ENCODE results near the gene VPS13D.
"Not testable (repeated sequence)": the region's sequence is repeated elsewhere in the genome, so short reads cannot be mapped to it uniquely, and the experiment has no call there.

VPS13D gene

DNA sequence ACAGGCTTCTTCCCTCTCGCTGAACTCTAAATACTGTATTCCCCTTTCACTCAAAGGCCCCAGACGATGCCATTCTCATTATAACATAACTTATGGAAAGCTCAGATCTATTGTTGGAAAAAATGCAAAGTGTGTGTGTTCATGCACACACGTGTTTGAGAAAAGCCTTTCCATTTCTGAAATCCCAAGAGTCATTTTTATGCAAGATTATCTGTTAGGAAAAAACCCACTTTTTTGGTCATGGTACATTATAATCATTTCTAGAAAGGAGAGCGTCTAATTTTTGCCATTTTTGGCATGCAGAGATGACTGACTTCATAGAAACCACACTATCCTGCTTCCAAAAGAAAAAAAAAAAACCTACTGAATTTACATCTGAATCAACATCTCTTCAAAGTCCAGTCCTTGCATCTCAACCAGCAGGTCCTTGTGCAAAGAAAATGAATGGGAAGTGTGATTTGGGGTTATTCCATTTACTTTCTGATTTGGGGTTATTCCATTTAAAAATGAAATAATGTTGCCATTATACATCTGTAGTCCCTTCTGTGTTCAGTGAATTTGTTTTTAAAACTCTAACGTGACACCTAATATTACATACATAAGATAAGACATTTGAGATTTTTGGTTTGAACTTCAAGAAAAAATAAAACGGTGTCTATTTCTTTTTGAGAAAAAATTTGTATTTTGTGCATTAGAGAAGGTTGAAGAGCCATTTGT lies 237.9 kb downstream of the VPS13D start:
- Histone ChIP-seq H4K5ac (ENCODE audit: low read length) (no peak overlapping the region), H3K27me3 (ENCODE audit: insufficient read depth, low read length, poor library complexity) (no peaks in the 10 kb centered on the region), H3K56ac (ENCODE audit: low read length) (no peak overlapping the region), H3K79me2 (ENCODE audit: control insufficient read depth, insufficient read depth, low read length) (no peaks in the 10 kb centered on the region), H3K23ac (ENCODE audit: low read length) (no peak overlapping the region), H3K4me1 (ENCODE audit: control insufficient read depth, low read depth, low read length) (no peaks in the 10 kb centered on the region), H3K36me3 (ENCODE audit: control insufficient read depth, insufficient read depth, low read length) (no peaks in the 10 kb centered on the region), H2BK120ac (ENCODE audit: low read depth, low read length) (no peak overlapping the region), H3K9ac (ENCODE audit: low read length) (no peak overlapping the region), H3K18ac (ENCODE audit: low read length) (no peak overlapping the region), H3K27ac (ENCODE audit: low read depth, low read length) (no peak overlapping the region), H3K4me2 (ENCODE audit: low read length) (no peak overlapping the region), H2BK15ac (replicated peaks; ENCODE audit: low read depth) (no peak overlapping the region), H3K4ac (ENCODE audit: low read depth, low read length) (no peak overlapping the region), H4K8ac (ENCODE audit: low read depth, low read length) (no peak overlapping the region), H3K79me1 (ENCODE audit: low read length) (no peaks in the 10 kb centered on the region), H2AK5ac (ENCODE audit: low read length) (no peak overlapping the region), H2BK5ac (ENCODE audit: low read length) (no peak overlapping the region), H3K4me3 (ENCODE audit: low read length) (no peak overlapping the region)
- WGBS (ENCODE audit: extremely low coverage, insufficient coverage, low lambda C conversion rate): no CpG with 5 or more reads among the region's 6 CpGs
- DNase-seq: no peak

DNA sequence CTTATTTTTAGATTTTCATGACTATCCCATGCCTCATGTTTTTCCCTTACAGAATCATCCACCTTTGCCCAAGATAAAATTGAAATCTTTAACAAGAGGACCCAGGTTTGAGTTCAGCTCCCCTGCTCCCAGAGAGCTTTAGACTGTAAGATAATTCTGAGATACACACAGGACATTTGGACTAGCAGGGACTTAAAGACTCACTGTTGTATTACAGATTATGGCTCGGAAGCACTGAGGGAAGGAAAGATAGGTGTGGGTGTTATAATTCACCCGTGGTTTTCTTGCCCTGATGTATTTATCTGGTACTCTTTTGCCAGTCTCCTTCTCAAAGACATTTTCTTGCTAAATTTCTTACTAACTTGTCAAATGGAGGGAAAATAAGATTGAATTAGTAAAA lies 238.5 kb downstream of the VPS13D start:
- Histone ChIP-seq H2AK5ac (ENCODE audit: low read length) (no peak overlapping the region), H3K79me1 (ENCODE audit: low read length) (no peaks in the 10 kb centered on the region), H3K9ac (ENCODE audit: low read length) (no peak overlapping the region), H3K4ac (ENCODE audit: low read depth, low read length) (no peak overlapping the region), H3K27ac (ENCODE audit: low read depth, low read length) (no peak overlapping the region), H3K18ac (ENCODE audit: low read length) (no peak overlapping the region), H3K4me2 (ENCODE audit: low read length) (no peak overlapping the region), H2BK15ac (replicated peaks; ENCODE audit: low read depth) (no peak overlapping the region), H3K56ac (ENCODE audit: low read length) (no peak overlapping the region), H2BK5ac (ENCODE audit: low read length) (no peak overlapping the region), H3K4me1 (ENCODE audit: control insufficient read depth, low read depth, low read length) (no peaks in the 10 kb centered on the region), H3K79me2 (ENCODE audit: control insufficient read depth, insufficient read depth, low read length) (no peaks in the 10 kb centered on the region), H3K27me3 (ENCODE audit: insufficient read depth, low read length, poor library complexity) (no peaks in the 10 kb centered on the region), H3K23ac (ENCODE audit: low read length) (no peak overlapping the region), H4K8ac (ENCODE audit: low read depth, low read length) (no peak overlapping the region), H3K36me3 (ENCODE audit: control insufficient read depth, insufficient read depth, low read length) (no peaks in the 10 kb centered on the region), H4K5ac (ENCODE audit: low read length) (no peak overlapping the region), H3K4me3 (ENCODE audit: low read length) (no peak overlapping the region), H2BK120ac (ENCODE audit: low read depth, low read length) (no peak overlapping the region)
- no peak for DNase-seq
- WGBS (ENCODE audit: extremely low coverage, insufficient coverage, low lambda C conversion rate): no CpG with 5 or more reads among the region's 2 CpGs

DNA sequence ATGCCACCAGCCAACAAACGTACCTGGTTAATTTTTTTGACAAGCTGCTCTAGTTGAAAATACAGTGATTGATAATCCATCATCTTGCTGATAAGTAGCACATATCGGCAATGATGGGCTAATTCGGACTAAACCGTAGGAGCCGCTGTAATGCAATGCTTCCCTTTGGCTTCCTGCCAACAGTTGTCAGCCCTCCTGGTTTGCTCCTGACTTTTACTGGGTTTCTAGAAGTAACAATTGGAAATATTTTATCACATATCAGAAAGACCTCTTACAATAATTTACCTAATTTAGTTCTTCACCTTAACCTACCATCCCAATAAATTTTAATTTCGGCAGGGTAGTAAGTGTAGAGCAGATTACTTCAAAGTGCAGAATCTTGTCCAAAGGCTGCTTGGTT lies 239.7 kb downstream of the VPS13D start:
- no CpG with 5 or more reads among the region's 6 CpGs for WGBS (ENCODE audit: extremely low coverage, insufficient coverage, low lambda C conversion rate)
- Histone ChIP-seq H3K79me2 (ENCODE audit: control insufficient read depth, insufficient read depth, low read length) (no peaks in the 10 kb centered on the region), H3K27me3 (ENCODE audit: insufficient read depth, low read length, poor library complexity) (no peaks in the 10 kb centered on the region), H3K36me3 (ENCODE audit: control insufficient read depth, insufficient read depth, low read length) (no peaks in the 10 kb centered on the region), H4K5ac (ENCODE audit: low read length) (no peak overlapping the region), H3K18ac (ENCODE audit: low read length) (no peak overlapping the region), H3K23ac (ENCODE audit: low read length) (no peak overlapping the region), H2BK120ac (ENCODE audit: low read depth, low read length) (no peak overlapping the region), H3K9ac (ENCODE audit: low read length) (no peak overlapping the region), H3K79me1 (ENCODE audit: low read length) (no peaks in the 10 kb centered on the region), H2BK15ac (replicated peaks; ENCODE audit: low read depth) (no peak overlapping the region), H3K4me3 (ENCODE audit: low read length) (no peak overlapping the region), H2BK5ac (ENCODE audit: low read length) (no peak overlapping the region), H3K56ac (ENCODE audit: low read length) (no peak overlapping the region), H2AK5ac (ENCODE audit: low read length) (no peak overlapping the region), H3K27ac (ENCODE audit: low read depth, low read length) (no peak overlapping the region), H4K8ac (ENCODE audit: low read depth, low read length) (no peak overlapping the region), H3K4me1 (ENCODE audit: control insufficient read depth, low read depth, low read length) (no peaks in the 10 kb centered on the region), H3K4ac (ENCODE audit: low read depth, low read length) (no peak overlapping the region), H3K4me2 (ENCODE audit: low read length) (no peak overlapping the region)
- DNase-seq: no peak

DNA sequence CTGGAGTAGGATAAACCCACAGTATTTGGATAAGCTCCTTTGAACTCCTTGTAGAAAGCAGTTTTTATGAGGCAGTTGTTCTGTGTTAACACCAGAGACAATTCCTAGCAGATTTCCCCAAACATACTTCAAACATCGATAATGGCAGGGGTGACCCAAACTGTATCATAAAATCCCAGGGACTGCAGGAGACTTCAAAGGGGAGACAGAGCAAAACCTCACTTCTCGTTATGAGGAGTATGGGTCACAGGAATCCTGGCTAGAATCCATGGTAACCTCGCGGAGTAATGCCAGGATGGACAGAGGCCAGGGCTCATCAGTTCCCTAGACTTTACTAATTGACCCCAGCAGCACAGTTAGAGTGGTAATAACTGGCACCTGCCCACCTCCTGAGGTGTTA lies 240.2 kb downstream of the VPS13D start:
- Histone ChIP-seq H2BK15ac (replicated peaks; ENCODE audit: low read depth) (no peak overlapping the region), H3K23ac (ENCODE audit: low read length) (no peak overlapping the region), H3K56ac (ENCODE audit: low read length) (no peak overlapping the region), H3K4me3 (ENCODE audit: low read length) (no peak overlapping the region), H4K5ac (ENCODE audit: low read length) (no peak overlapping the region), H3K36me3 (ENCODE audit: control insufficient read depth, insufficient read depth, low read length) (no peaks in the 10 kb centered on the region), H3K4me1 (ENCODE audit: control insufficient read depth, low read depth, low read length) (no peaks in the 10 kb centered on the region), H3K79me2 (ENCODE audit: control insufficient read depth, insufficient read depth, low read length) (no peaks in the 10 kb centered on the region), H3K4ac (ENCODE audit: low read depth, low read length) (no peak overlapping the region), H3K4me2 (ENCODE audit: low read length) (no peak overlapping the region), H2AK5ac (ENCODE audit: low read length) (no peak overlapping the region), H3K79me1 (ENCODE audit: low read length) (no peaks in the 10 kb centered on the region), H2BK120ac (ENCODE audit: low read depth, low read length) (no peak overlapping the region), H3K27ac (ENCODE audit: low read depth, low read length) (no peak overlapping the region), H3K9ac (ENCODE audit: low read length) (no peak overlapping the region), H3K27me3 (ENCODE audit: insufficient read depth, low read length, poor library complexity) (no peaks in the 10 kb centered on the region), H3K18ac (ENCODE audit: low read length) (no peak overlapping the region), H4K8ac (ENCODE audit: low read depth, low read length) (no peak overlapping the region), H2BK5ac (ENCODE audit: low read length) (no peak overlapping the region)
- WGBS (ENCODE audit: extremely low coverage, insufficient coverage, low lambda C conversion rate): no CpG with 5 or more reads among the region's 4 CpGs
- DNase-seq: no peak

DNA sequence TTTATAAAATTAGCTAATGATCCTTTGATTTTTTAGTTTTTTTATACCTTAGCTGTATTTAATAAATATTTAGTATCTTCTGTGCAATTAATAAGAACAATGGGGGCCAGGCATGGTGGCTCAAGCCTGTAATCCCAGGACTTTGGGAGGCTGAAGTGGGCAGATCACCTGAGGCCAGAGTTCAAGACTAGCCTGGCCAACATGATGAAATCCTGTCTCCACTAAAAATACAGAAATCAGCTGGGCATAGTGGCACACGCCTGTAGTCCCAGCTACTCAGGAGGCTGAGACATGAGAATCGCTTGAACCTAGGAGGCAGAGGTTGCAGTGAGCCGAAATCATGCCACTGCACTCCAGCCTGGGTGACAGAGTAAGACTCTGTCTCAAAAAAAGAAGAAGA lies 241.1 kb downstream of the VPS13D start:
- not testable (repeated sequence) for H3K4me2 ChIP-seq (ENCODE audit: low read length); H3K36me3 ChIP-seq (ENCODE audit: control insufficient read depth, insufficient read depth, low read length); H3K79me2 ChIP-seq (ENCODE audit: control insufficient read depth, insufficient read depth, low read length); H3K9ac ChIP-seq (ENCODE audit: low read length); H3K56ac ChIP-seq (ENCODE audit: low read length); H3K18ac ChIP-seq (ENCODE audit: low read length); H3K23ac ChIP-seq (ENCODE audit: low read length); H2BK120ac ChIP-seq (ENCODE audit: low read depth, low read length); H2BK15ac ChIP-seq (replicated peaks; ENCODE audit: low read depth); DNase-seq; H2BK5ac ChIP-seq (ENCODE audit: low read length); H4K5ac ChIP-seq (ENCODE audit: low read length); H2AK5ac ChIP-seq (ENCODE audit: low read length); H3K4ac ChIP-seq (ENCODE audit: low read depth, low read length); H3K4me1 ChIP-seq (ENCODE audit: control insufficient read depth, low read depth, low read length); H3K27ac ChIP-seq (ENCODE audit: low read depth, low read length); H3K27me3 ChIP-seq (ENCODE audit: insufficient read depth, low read length, poor library complexity); H4K8ac ChIP-seq (ENCODE audit: low read depth, low read length); H3K4me3 ChIP-seq (ENCODE audit: low read length); H3K79me1 ChIP-seq (ENCODE audit: low read length)
- no CpG with 5 or more reads among the region's 3 CpGs for WGBS (ENCODE audit: extremely low coverage, insufficient coverage, low lambda C conversion rate)

DNA sequence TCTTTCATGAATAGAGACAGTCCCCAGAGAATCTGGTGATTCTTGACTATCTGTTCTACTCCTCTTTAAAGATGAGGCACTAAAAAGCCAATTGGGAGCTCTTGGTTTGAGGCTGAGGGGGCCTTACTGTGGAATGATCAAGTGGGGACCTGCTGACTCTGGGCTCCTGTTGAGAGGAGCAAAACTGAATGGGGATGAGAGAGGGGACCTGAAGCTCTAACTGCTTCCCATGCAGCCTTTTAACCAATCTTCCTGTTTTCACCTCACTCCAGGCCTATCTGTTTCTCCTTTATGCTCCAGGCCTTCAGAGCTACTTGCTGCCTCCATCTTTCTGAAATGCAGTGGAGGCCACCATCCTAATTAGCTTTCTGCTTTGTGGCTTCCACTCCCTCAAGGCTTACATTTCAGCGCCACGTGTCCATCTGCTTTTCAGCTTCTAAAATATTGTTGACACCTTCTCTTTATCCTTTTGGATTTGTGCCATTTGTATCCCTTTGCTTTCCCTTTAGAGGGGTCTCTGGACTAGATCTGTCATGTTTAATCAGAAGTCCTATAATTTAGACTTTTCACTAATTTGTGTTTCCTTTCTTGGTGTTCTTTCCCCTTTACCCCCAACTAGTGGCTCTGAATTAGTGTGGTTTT lies 242.4 kb downstream of the VPS13D start:
- no peak overlapping the region for H3K27ac ChIP-seq (ENCODE audit: low read depth, low read length)
- H2BK15ac ChIP-seq (replicated peaks; ENCODE audit: low read depth): no peak overlapping the region
- H3K36me3 ChIP-seq (ENCODE audit: control insufficient read depth, insufficient read depth, low read length): no peaks in the 10 kb centered on the region
- H2BK5ac ChIP-seq (ENCODE audit: low read length): no peak overlapping the region
- H3K23ac ChIP-seq (ENCODE audit: low read length): no peak overlapping the region
- no peak overlapping the region for H4K8ac ChIP-seq (ENCODE audit: low read depth, low read length)
- no peak overlapping the region for H4K5ac ChIP-seq (ENCODE audit: low read length)
- DNase-seq: no peak
- H3K79me1 ChIP-seq (ENCODE audit: low read length): no peaks in the 10 kb centered on the region
- no peaks in the 10 kb centered on the region for H3K4me1 ChIP-seq (ENCODE audit: control insufficient read depth, low read depth, low read length)
- no peak overlapping the region for H3K4ac ChIP-seq (ENCODE audit: low read depth, low read length)
- no peaks in the 10 kb centered on the region for H3K27me3 ChIP-seq (ENCODE audit: insufficient read depth, low read length, poor library complexity)
- no peak overlapping the region for H3K9ac ChIP-seq (ENCODE audit: low read length)
- no peak overlapping the region for H3K4me3 ChIP-seq (ENCODE audit: low read length)
- H3K4me2 ChIP-seq (ENCODE audit: low read length): no peak overlapping the region
- no peak overlapping the region for H3K56ac ChIP-seq (ENCODE audit: low read length)
- H2BK120ac ChIP-seq (ENCODE audit: low read depth, low read length): no peak overlapping the region
- no peak overlapping the region for H3K18ac ChIP-seq (ENCODE audit: low read length)
- no CpG with 5 or more reads among the region's 2 CpGs for WGBS (ENCODE audit: extremely low coverage, insufficient coverage, low lambda C conversion rate)
- no peaks in the 10 kb centered on the region for H3K79me2 ChIP-seq (ENCODE audit: control insufficient read depth, insufficient read depth, low read length)
- no peak overlapping the region for H2AK5ac ChIP-seq (ENCODE audit: low read length)
